K562 (cell line): Measurements from ENCODE around the gene TPGS1. TPM values are rescaled to one million over a fixed set of nuclear protein-coding genes. Genes with fewer than 3 reads are reported as not detected.
A peak's percentile ranks its signal among the peaks of the same experiment; 100 is the strongest.

Experiments used
- ATF7 ChIP-seq: fragments of 450-650 bp; IDR thresholded peaks from 2 replicates; pipeline ENCODE4 v1.7.1; 2014; ENCODE audit warnings: mild to moderate bottlenecking, moderate library complexity
- BCLAF1 ChIP-seq, 2 experiments: fragments of 450-650 bp in 1 of 2; IDR thresholded peaks; 2 replicates each; pipeline ENCODE4 v1.6.1; 2011 to 2017; ENCODE audit warnings: low read depth in 2 of 2, antibody characterized with exemption in 1 of 2, borderline replicate concordance in 1 of 2, low read length in 1 of 2, mild to moderate bottlenecking in 1 of 2, mixed read lengths in 1 of 2; ENCODE audit not compliant: control insufficient read depth in 1 of 2
- CREBBP ChIP-seq: IDR thresholded peaks from one replicate; pipeline ENCODE4 v1.6.1; 2012; ENCODE audit warnings: low read depth, mild to moderate bottlenecking, control low read depth, inconsistent platforms, low read length
- CSDE1 ChIP-seq, 2 experiments: fragments of 450-650 bp; IDR thresholded peaks; 2 replicates each; pipeline ENCODE4 v1.6.1; 2016; ENCODE audit warnings: mild to moderate bottlenecking in 1 of 2
- DMBX1 ChIP-seq: fragments of 250-450 bp; sonication (Bioruptor Pico); IDR thresholded peaks from 2 replicates; pipeline ENCODE4 v1.8.0; 2022; ENCODE audit warnings: inconsistent platforms, mild to moderate bottlenecking, moderate library complexity, borderline replicate concordance
- GTF2F1 ChIP-seq: IDR thresholded peaks from 2 replicates; pipeline ENCODE4 v1.6.1; 2011; ENCODE audit warnings: low read depth, low read length, improper control_type of control experiment
- MAX ChIP-seq: sonication (generic); formaldehyde crosslinking; IDR thresholded peaks from 2 replicates; pipeline ENCODE4 v1.9.0; 2022; ENCODE audit warnings: mild to moderate bottlenecking, missing genetic modification reagents
- MYC ChIP-seq, 2 experiments: fragments of 250-450 bp in 1 of 2; sonication (Bioruptor Pico) in 1 of 2; IDR thresholded peaks; 2 replicates each; pipeline versions ENCODE4 v1.5.1 to v1.6.1; 2012 to 2021; ENCODE audit warnings: low read depth in 2 of 2, borderline replicate concordance in 1 of 2, improper control_type of control experiment in 1 of 2, low read length in 1 of 2, mild to moderate bottlenecking in 1 of 2, moderate library complexity in 1 of 2
- NR2C2 ChIP-seq, 2 experiments: fragments of 200-800 bp in 1 of 2; sonication (Bioruptor generic) in 1 of 2; sonication (generic) in 1 of 2; formaldehyde crosslinking in 1 of 2; IDR thresholded peaks; 2 replicates each; pipeline versions ENCODE4 v1.6.1 to v1.8.0; 2016 to 2022; ENCODE audit warnings: mild to moderate bottlenecking in 1 of 2, missing compliant biosample characterization in 1 of 2, missing genetic modification characterization in 1 of 2, missing genetic modification reagents in 1 of 2
- PTTG1 ChIP-seq: fragments of 450-650 bp; IDR thresholded peaks from 2 replicates; pipeline ENCODE4 v1.6.1; 2016; ENCODE audit warnings: low read depth, mild to moderate bottlenecking, missing genetic modification characterization, missing compliant biosample characterization
- TFAM ChIP-seq: fragments of 250-450 bp; sonication (Bioruptor Pico); conservative IDR thresholded peaks from 2 replicates; pipeline ENCODE4 v1.5.0; 2021; ENCODE audit warnings: mild to moderate bottlenecking, moderate library complexity
- ZBTB12 ChIP-seq: fragments of 250-450 bp; sonication (Bioruptor Pico); IDR thresholded peaks from 2 replicates; pipeline ENCODE4 v1.4.0; 2020
- ZNF143 ChIP-seq: sonication (generic); formaldehyde crosslinking; IDR thresholded peaks from 2 replicates; pipeline ENCODE4 v1.9.0; 2022; ENCODE audit warnings: mild to moderate bottlenecking, missing genetic modification reagents
- ZNF583 ChIP-seq: fragments of 250-450 bp; sonication (Bioruptor Pico); IDR thresholded peaks from 2 replicates; pipeline ENCODE4 v1.4.0; 2020
- ZNF766 ChIP-seq: fragments of 200-800 bp; sonication (Bioruptor generic); conservative IDR thresholded peaks from 2 replicates; pipeline ENCODE4 v1.6.1; 2016; ENCODE audit warnings: missing genetic modification characterization, missing compliant biosample characterization
- polyA plus RNA-seq, 8 experiments: library from polyadenylated mRNA; depleted of rRNA in 4 of 8; stranded (reverse) in 5 of 8; unstranded in 3 of 8; fragments of >200 nt; fragmentation: Nextera tagmentation in 2 of 8; fragmentation: Illumina TruSeq in 1 of 8; extraction: Ambion mirVana in 2 of 8; extraction: Trizol in 1 of 8; gene quantifications; 2 replicates each; pipeline versions ENCODE4 v1.2.1 to v1.2.3, GENCODE V29; 2011 to 2014; ENCODE audit warnings: inconsistent platforms in 1 of 8, missing spikeins in 1 of 8
- total RNA-seq, 7 experiments: library from RNA; depleted of rRNA in 6 of 7; stranded (reverse); fragments of >200 nt in 6 of 7; fragmentation: Illumina TruSeq in 2 of 7; extraction: Trizol in 2 of 7; gene quantifications; 2 replicates each; pipeline versions ENCODE4 v1.2.1 to v1.2.3, GENCODE V29; 2011 to 2021; ENCODE audit warnings: low replicate concordance in 1 of 7
- TF ChIP-seq, protein P1 (sequence below): fragments of 450-650 bp; formaldehyde crosslinking; IDR thresholded peaks from 2 replicates; pipeline ENCODE4 v1.4.0; 2022; ENCODE audit warnings: missing genetic modification characterization
- TF ChIP-seq, protein P2 (sequence below): sonication (generic); formaldehyde crosslinking; IDR thresholded peaks from 2 replicates; pipeline ENCODE4 v1.5.0; 2020; ENCODE audit warnings: missing genetic modification reagents

TPGS1 gene
- total and polyA plus RNA-seq, 9 of the 15 experiments (the other 6 are each of a cell fraction or from before 2014, with no cell fraction given): 0.30 to 31.6 (median 1.2) TPM; not detected in 2

GRCh38 chr19:507286-508203 is at the start of gene TPGS1 (continued):
- no peak for TF ChIP-seq BCLAF1 (IDR thresholded peaks at IDR 0.05; ENCODE audit: borderline replicate concordance in 1 of 2, control insufficient read depth in 1 of 2, low read depth in 2 of 2, low read length in 1 of 2)
- no peak for TF ChIP-seq NR2C2 (CRISPR knock-in tag; IDR thresholded peaks at IDR 0.05)
- TF ChIP-seq NR2C2 (tag; IDR thresholded peaks at IDR 0.05): peak; percentile 97
- peak; percentile 87 for TF ChIP-seq ZNF583 (CRISPR knock-in tag)
- 0 out of 2 replicates have a peak, but pooled peaks have one; percentile 1 for TF ChIP-seq MYC (IDR thresholded peaks at IDR 0.05; ENCODE audit: low read depth, low read length)
- no peak for TF ChIP-seq MYC (CRISPR knock-in tag; IDR thresholded peaks at IDR 0.05; ENCODE audit: borderline replicate concordance, low read depth)
- no peak for TF ChIP-seq CREBBP
- TF ChIP-seq, protein P1, sequence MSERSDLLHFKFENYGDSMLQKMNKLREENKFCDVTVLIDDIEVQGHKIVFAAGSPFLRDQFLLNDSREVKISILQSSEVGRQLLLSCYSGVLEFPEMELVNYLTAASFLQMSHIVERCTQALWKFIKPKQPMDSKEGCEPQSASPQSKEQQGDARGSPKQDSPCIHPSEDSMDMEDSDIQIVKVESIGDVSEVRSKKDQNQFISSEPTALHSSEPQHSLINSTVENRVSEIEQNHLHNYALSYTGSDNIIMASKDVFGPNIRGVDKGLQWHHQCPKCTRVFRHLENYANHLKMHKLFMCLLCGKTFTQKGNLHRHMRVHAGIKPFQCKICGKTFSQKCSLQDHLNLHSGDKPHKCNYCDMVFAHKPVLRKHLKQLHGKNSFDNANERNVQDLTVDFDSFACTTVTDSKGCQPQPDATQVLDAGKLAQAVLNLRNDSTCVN: peak; percentile 80; the same call in 1 of the 2 replicates
- TF ChIP-seq ZNF766: peak; percentile 98
- TF ChIP-seq MAX (CRISPR knock-in tag): 0 out of 2 replicates have a peak, but pooled peaks have one; percentile 17
- peak; percentile 11 to 100; a peak in 2 of 4 replicates for TF ChIP-seq CSDE1 (IDR thresholded peaks at IDR 0.05)
- TF ChIP-seq GTF2F1: 0 out of 2 replicates have a peak, but pooled peaks have one; percentile 32
- TF ChIP-seq ZBTB12 (CRISPR knock-in tag): peak; percentile 21; the same call in 1 of the 2 replicates
- peak; percentile 98 for TF ChIP-seq ZNF143 (CRISPR knock-in tag)
- peak; percentile 63; the same call in 1 of the 2 replicates for TF ChIP-seq ATF7
- TF ChIP-seq, protein P2, sequence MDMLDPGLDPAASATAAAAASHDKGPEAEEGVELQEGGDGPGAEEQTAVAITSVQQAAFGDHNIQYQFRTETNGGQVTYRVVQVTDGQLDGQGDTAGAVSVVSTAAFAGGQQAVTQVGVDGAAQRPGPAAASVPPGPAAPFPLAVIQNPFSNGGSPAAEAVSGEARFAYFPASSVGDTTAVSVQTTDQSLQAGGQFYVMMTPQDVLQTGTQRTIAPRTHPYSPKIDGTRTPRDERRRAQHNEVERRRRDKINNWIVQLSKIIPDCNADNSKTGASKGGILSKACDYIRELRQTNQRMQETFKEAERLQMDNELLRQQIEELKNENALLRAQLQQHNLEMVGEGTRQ (CRISPR knock-in tag): no peak
- peak; percentile 93 for TF ChIP-seq DMBX1 (CRISPR knock-in tag)
- peak; percentile 43; the same call in 1 of the 2 replicates for TF ChIP-seq PTTG1 (tag)
- TF ChIP-seq TFAM (CRISPR knock-in tag): no peak
